IMR-90 (cell line): Measurements from ENCODE around the gene PTHLH. TPM values are rescaled to one million over a fixed set of nuclear protein-coding genes. Genes with fewer than 3 reads are reported as not detected.

Experiments
- ATAC-seq: fragments of 200-7000 bp; cut with Tn5 transposase; 2 replicates; pipeline ENCODE4 v1.9.1; 2020; ENCODE audit warnings: low read depth, mild to moderate bottlenecking, moderate library complexity
- BruUV-seq: library from RNA; stranded (reverse); fragments of 400-500 nt; replicated peaks from 2 replicates; lab custom pipeline; 2021; lab: Mats Ljungman, UMichigan
- CTCF ChIA-PET: fragments of 300-600 bp; formaldehyde crosslinking; extraction: SDS; loops from one replicate; lab custom pipeline; 2021; ENCODE audit warnings: antibody characterized with exemption; lab: Yijun Ruan, JAX
- POLR2A ChIA-PET: fragments of 300-600 bp; sonication (Branson Sonifier 250); formaldehyde crosslinking; loops from one replicate; lab custom pipeline; 2022; ENCODE audit warnings: antibody characterized with exemption; ENCODE audit not compliant: unreplicated experiment; lab: Charles Lee
- DNase-seq: peaks from one replicate; pipeline ENCODE4 v3.0.0; 2013
- H2AFZ ChIP-seq: replicated peaks from 2 replicates; pipeline ENCODE3; 2013; ENCODE audit warnings: low read length, mild to moderate bottlenecking; ENCODE audit not compliant: poor library complexity
- H2AK5ac ChIP-seq: 2 replicates; pipeline ENCODE4 v1.6.1; 2013; ENCODE audit warnings: low read depth, low read length, inconsistent platforms
- H2AK9ac ChIP-seq: replicated peaks from 2 replicates; pipeline ENCODE3; 2013; ENCODE audit warnings: mild to moderate bottlenecking, low read depth, low read length, moderate library complexity; ENCODE audit not compliant: poor library complexity
- H2BK120ac ChIP-seq: 2 replicates; pipeline ENCODE4 v1.6.1; 2013; ENCODE audit warnings: low read depth, low read length, inconsistent platforms
- H2BK15ac ChIP-seq: 3 replicates; pipeline ENCODE4 v1.6.1; 2013; ENCODE audit warnings: low read depth, low read length, inconsistent platforms
- H2BK20ac ChIP-seq: 2 replicates; pipeline ENCODE4 v1.6.1; 2013; ENCODE audit warnings: low read depth, mild to moderate bottlenecking, inconsistent platforms, low read length, moderate library complexity
- H2BK5ac ChIP-seq: 2 replicates; pipeline ENCODE4 v1.6.1; 2013; ENCODE audit warnings: mild to moderate bottlenecking, low read depth, low read length, inconsistent platforms; ENCODE audit not compliant: poor library complexity, severe bottlenecking
- H3K14ac ChIP-seq: replicated peaks from 2 replicates; pipeline ENCODE4 v1.6.1; 2013; ENCODE audit warnings: low read depth, low read length, inconsistent platforms
- H3K18ac ChIP-seq: 2 replicates; pipeline ENCODE4 v1.6.1; 2013; ENCODE audit warnings: low read depth, low read length, control low read depth
- H3K23ac ChIP-seq: 2 replicates; pipeline ENCODE4 v1.6.1; 2013; ENCODE audit warnings: low read depth, low read length, inconsistent platforms
- H3K27ac ChIP-seq: 2 replicates; pipeline ENCODE4 v1.5.1; 2013; ENCODE audit warnings: mild to moderate bottlenecking, control low read depth, low read length; ENCODE audit not compliant: insufficient read depth
- H3K27me3 ChIP-seq: 2 replicates; pipeline ENCODE4 v1.6.1; 2013; ENCODE audit warnings: low read length; ENCODE audit not compliant: control insufficient read depth, insufficient read depth
- H3K36me3 ChIP-seq: 2 replicates; pipeline ENCODE4 v1.6.1; 2013; ENCODE audit warnings: low read length, mixed read lengths; ENCODE audit not compliant: control insufficient read depth, insufficient read depth
- H3K4ac ChIP-seq: 2 replicates; pipeline ENCODE4 v1.6.1; 2013; ENCODE audit warnings: low read depth, low read length, inconsistent platforms
- H3K4me1 ChIP-seq: 2 replicates; pipeline ENCODE4 v1.6.1; 2013; ENCODE audit warnings: low read length, mixed read lengths; ENCODE audit not compliant: control insufficient read depth, insufficient read depth
- H3K4me2 ChIP-seq: 2 replicates; pipeline ENCODE4 v1.6.1; 2013; ENCODE audit warnings: low read depth, mild to moderate bottlenecking, control low read depth, low read length, moderate library complexity
- H3K4me3 ChIP-seq: 2 replicates; pipeline ENCODE4 v1.5.1; 2013; ENCODE audit warnings: low read depth, mild to moderate bottlenecking, control low read depth, low read length, moderate library complexity; ENCODE audit not compliant: insufficient read depth
- H3K56ac ChIP-seq: 2 replicates; pipeline ENCODE4 v1.6.1; 2013; ENCODE audit warnings: low read length, inconsistent platforms; ENCODE audit not compliant: insufficient read depth; ENCODE audit errors: extremely low read depth
- H3K79me1 ChIP-seq, 2 experiments: 2 replicates each; pipeline ENCODE4 v1.6.1; 2013; ENCODE audit warnings: low read length in 2 of 2, inconsistent platforms in 1 of 2, low read depth in 1 of 2
- H3K9ac ChIP-seq: 2 replicates; pipeline ENCODE4 v1.6.1; 2013; ENCODE audit warnings: low read depth, low read length, control low read depth
- H3K9me1 ChIP-seq: 2 replicates; pipeline ENCODE4 v1.6.1; 2013; ENCODE audit warnings: low read length, inconsistent platforms; ENCODE audit not compliant: insufficient read depth
- H3K9me3 ChIP-seq: 2 replicates; pipeline ENCODE4 v1.6.1; 2013; ENCODE audit warnings: low read length; ENCODE audit not compliant: control insufficient read depth, insufficient read depth
- H4K20me1 ChIP-seq: 2 replicates; pipeline ENCODE4 v1.6.1; 2013; ENCODE audit warnings: low read length, inconsistent platforms; ENCODE audit not compliant: insufficient read depth
- H4K5ac ChIP-seq: 2 replicates; pipeline ENCODE4 v1.6.1; 2013; ENCODE audit warnings: mild to moderate bottlenecking, low read depth, low read length, control low read depth
- H4K8ac ChIP-seq, 2 experiments: 2 replicates each; pipeline ENCODE4 v1.6.1; 2013; ENCODE audit warnings: low read depth in 2 of 2, low read length in 2 of 2, control low read depth in 1 of 2, inconsistent platforms in 1 of 2
- H4K91ac ChIP-seq: 2 replicates; pipeline ENCODE4 v1.6.1; 2013; ENCODE audit warnings: low read depth, low read length, inconsistent platforms; ENCODE audit not compliant: insufficient read depth
- BHLHE40 ChIP-seq: fragments of 150-350 bp; IDR thresholded peaks from 2 replicates; pipeline ENCODE4 v1.6.1; 2016; ENCODE audit warnings: mild to moderate bottlenecking, low read depth, low read length
- CEBPB ChIP-seq: IDR thresholded peaks from 2 replicates; pipeline ENCODE4 v1.6.1; 2012; ENCODE audit warnings: low read depth, low read length, improper control_type of control experiment
- CHD1 ChIP-seq: IDR thresholded peaks from 2 replicates; pipeline ENCODE4 v1.6.1; 2012; ENCODE audit warnings: low read depth, low read length, improper control_type of control experiment
- FOS ChIP-seq: fragments of 150-350 bp; IDR thresholded peaks from 2 replicates; pipeline ENCODE4 v1.6.1; 2016; ENCODE audit warnings: low read depth, low read length
- MAFK ChIP-seq: IDR thresholded peaks from 2 replicates; pipeline ENCODE4 v1.6.1; 2012; ENCODE audit warnings: low read depth, low read length, improper control_type of control experiment
- MAZ ChIP-seq: IDR thresholded peaks from 2 replicates; pipeline ENCODE4 v1.6.1; 2012; ENCODE audit warnings: low read depth, mild to moderate bottlenecking, low read length, improper control_type of control experiment, moderate library complexity, borderline replicate concordance
- MXI1 ChIP-seq: IDR thresholded peaks from 2 replicates; pipeline ENCODE4 v1.6.1; 2012; ENCODE audit warnings: low read depth, mild to moderate bottlenecking, low read length, moderate library complexity, borderline replicate concordance
- POLR2A ChIP-seq: IDR thresholded peaks from 2 replicates; pipeline ENCODE4 v1.6.1; 2012; ENCODE audit warnings: mild to moderate bottlenecking, low read depth, low read length
- RCOR1 ChIP-seq: IDR thresholded peaks from 2 replicates; pipeline ENCODE4 v1.6.1; 2012; ENCODE audit warnings: mild to moderate bottlenecking, low read length, improper control_type of control experiment; ENCODE audit not compliant: insufficient replicate concordance
- RFX5 ChIP-seq: IDR thresholded peaks from 2 replicates; pipeline ENCODE4 v1.8.0; 2012; ENCODE audit warnings: low read depth, mild to moderate bottlenecking, low read length, moderate library complexity
- WGBS, 2 experiments: methylation state at CpG; one replicate each; pipeline versions ENCODE4 v1.1.5 to v1.1.7; 2013; ENCODE audit warnings: missing lambda C conversion rate in 2 of 2; ENCODE audit not compliant: insufficient read length in 1 of 2; ENCODE audit errors: extremely low coverage in 2 of 2; 5-methylcytosine and 5-hydroxymethylcytosine counted together
- dilution Hi-C: fragments of 300-500 bp; cut with HindIII; formaldehyde crosslinking; loops from one replicate; pipeline ENCODE4 v1.14.3; 2018; ENCODE audit warnings: low sequenced_read_pairs; ENCODE audit not compliant: unreplicated experiment
- in situ Hi-C: fragments of 300-500 bp; cut with MboI; formaldehyde crosslinking; loops from 3 replicates; pipeline ENCODE4 v1.14.3; 2019; ENCODE audit warnings: low sequenced_read_pairs, inconsistent platforms, mixed read lengths
- intact Hi-C: fragments of 100-400 bp; cut with micrococcal nuclease; formaldehyde crosslinking; loops from 2 replicates; pipeline ENCODE4 v1.10.0; 2022
- polyA plus RNA-seq, 3 experiments: library from polyadenylated mRNA; depleted of rRNA; stranded (reverse); fragments of >200 nt; gene quantifications; 2 replicates each; pipeline ENCODE4 v1.2.3, GENCODE V29; 2012; ENCODE audit warnings: low replicate concordance in 1 of 3
- total RNA-seq: library from RNA; depleted of rRNA; stranded (reverse); fragments of >200 nt; gene quantifications from 2 replicates; pipeline ENCODE4 v1.2.3, GENCODE V29; 2012
- TF ChIP-seq, protein P1 (sequence below): conservative IDR thresholded peaks from 2 replicates; pipeline ENCODE4 v1.5.1; 2012; ENCODE audit warnings: mild to moderate bottlenecking, low read depth, low read length, improper control_type of control experiment

Gene PTHLH
- total and polyA plus RNA-seq, 2 of the 4 experiments (the other 2 are of a cell fraction), result 0.36 to 1.3 TPM

DNA sequence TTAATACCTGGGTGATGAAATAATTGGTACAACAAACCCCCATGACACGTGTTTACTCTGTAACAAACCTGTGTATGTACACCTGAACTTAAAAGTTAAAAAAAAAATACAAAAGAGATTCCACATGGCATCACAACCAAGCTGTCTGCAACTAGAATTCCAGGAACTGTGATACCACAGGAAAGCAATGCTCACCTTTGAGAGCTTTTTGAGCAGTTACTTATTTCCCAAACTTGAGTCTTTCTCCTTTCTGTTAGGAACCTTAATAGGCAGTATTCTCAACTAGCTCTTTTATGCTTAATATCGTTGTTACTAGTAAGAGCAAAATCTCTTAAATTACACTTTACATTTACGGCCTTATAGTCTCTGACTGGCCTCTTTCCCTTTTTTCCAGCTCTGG, 15.2 kb downstream of the PTHLH start:
- Histone ChIP-seq H3K14ac (no peak overlapping the region), H3K4me2 (no peak overlapping the region), H3K27ac (no peak overlapping the region), H4K20me1 (no peaks in the 10 kb centered on the region), H2AFZ (no peak overlapping the region), H3K9me1 (no peaks in the 10 kb centered on the region), H4K91ac (no peak overlapping the region), H4K8ac (no peak overlapping the region), H3K18ac (no peak overlapping the region), H3K4me1 (no peaks in the 10 kb centered on the region; the same call in 1 of the 2 replicates), H3K4me3 (no peak overlapping the region), H2AK9ac (no peak overlapping the region), H3K36me3 (no peaks in the 10 kb centered on the region), H3K9ac (no peak overlapping the region), H4K5ac (no peak overlapping the region), H3K79me1 (no peaks in the 10 kb centered on the region), H2BK15ac (no peak overlapping the region), H2BK20ac (no peak overlapping the region), H3K23ac (no peak overlapping the region), H2AK5ac (no peak overlapping the region), H2BK5ac (no peak overlapping the region), H3K56ac (no peak overlapping the region), H3K4ac (no peak overlapping the region), H2BK120ac (no peak overlapping the region), H3K27me3 (no peaks in the 10 kb centered on the region), H3K9me3 (no peaks in the 10 kb centered on the region)
- dilution Hi-C loops, result no loop called here
- ATAC-seq, result no peak
- in situ Hi-C loops, result no loop called here
- WGBS, 2 experiments, result 100% methylated on average over 1 of the region's 3 CpGs; no CpG with 5 or more reads in 1 of the 2 experiments
- intact Hi-C loops, result no loop called here
- DNase-seq, result no peak
- no peak for TF ChIP-seq RFX5
- TF ChIP-seq FOS, result no peak
- no peak for TF ChIP-seq MAZ
- TF ChIP-seq MXI1, result no peak
- no peak for TF ChIP-seq BHLHE40
- TF ChIP-seq RCOR1, result no peak
- TF ChIP-seq, protein P1, sequence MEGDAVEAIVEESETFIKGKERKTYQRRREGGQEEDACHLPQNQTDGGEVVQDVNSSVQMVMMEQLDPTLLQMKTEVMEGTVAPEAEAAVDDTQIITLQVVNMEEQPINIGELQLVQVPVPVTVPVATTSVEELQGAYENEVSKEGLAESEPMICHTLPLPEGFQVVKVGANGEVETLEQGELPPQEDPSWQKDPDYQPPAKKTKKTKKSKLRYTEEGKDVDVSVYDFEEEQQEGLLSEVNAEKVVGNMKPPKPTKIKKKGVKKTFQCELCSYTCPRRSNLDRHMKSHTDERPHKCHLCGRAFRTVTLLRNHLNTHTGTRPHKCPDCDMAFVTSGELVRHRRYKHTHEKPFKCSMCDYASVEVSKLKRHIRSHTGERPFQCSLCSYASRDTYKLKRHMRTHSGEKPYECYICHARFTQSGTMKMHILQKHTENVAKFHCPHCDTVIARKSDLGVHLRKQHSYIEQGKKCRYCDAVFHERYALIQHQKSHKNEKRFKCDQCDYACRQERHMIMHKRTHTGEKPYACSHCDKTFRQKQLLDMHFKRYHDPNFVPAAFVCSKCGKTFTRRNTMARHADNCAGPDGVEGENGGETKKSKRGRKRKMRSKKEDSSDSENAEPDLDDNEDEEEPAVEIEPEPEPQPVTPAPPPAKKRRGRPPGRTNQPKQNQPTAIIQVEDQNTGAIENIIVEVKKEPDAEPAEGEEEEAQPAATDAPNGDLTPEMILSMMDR, result no peak
- TF ChIP-seq MAFK, result no peak
- no peak for TF ChIP-seq CHD1
- no peak for TF ChIP-seq CEBPB
- no peak for TF ChIP-seq POLR2A
- BruUV-seq, result no TSS peak
- POLR2A ChIA-PET, result no interaction called here
- CTCF ChIA-PET, result interaction anchor here (1.0 to 2.0 kb wide), 2 partner anchors 8 to 16 kb away, joined by 3 to 6 read pairs; no protein-coding TSS in a partner anchor
